K562 (cell line): ENCODE data around the gene UGT1A6. TPM values are rescaled to one million over a fixed set of nuclear protein-coding genes. Genes with fewer than 3 reads are reported as not detected.

Experiments used
- ATAC-seq: fragments of 200-7000 bp; cut with Tn5 transposase; 3 replicates; pipeline ENCODE4 v1.9.1; 2020; ENCODE audit warnings: moderate library complexity
- BruUV-seq: library from RNA; stranded (reverse); fragments of 400-500 nt; replicated peaks from 2 replicates; lab custom pipeline; 2021; lab: Mats Ljungman, UMichigan
- CTCF ChIA-PET: fragments of 300-600 bp; formaldehyde crosslinking; extraction: SDS; loops from one replicate; lab custom pipeline; 2021; ENCODE audit warnings: low intra/inter-chr PET ratio; lab: Yijun Ruan, JAX
- POLR2A ChIA-PET: fragments of 300-600, 350-650 bp; sonication (Branson Sonifier 250); formaldehyde crosslinking; extraction: SDS; loops from one replicate; lab custom pipeline; 2021; ENCODE audit warnings: antibody characterized with exemption, inconsistent platforms; lab: Yijun Ruan, JAX
- DNase-seq, 4 experiments: peaks; one replicate each; pipeline versions ENCODE4 v3.0.0 to v3.0.0-alpha.2; 2011 to 2018; ENCODE audit warnings: low spot score in 3 of 4, mixed read lengths in 3 of 4; ENCODE audit errors: extremely low read depth in 1 of 4
- FAIRE-seq: peaks from 2 replicates; lab custom pipeline; 2011; peaks lifted over from hg19 to GRCh38; lab: Jason Lieb, UNC
- H2AFZ ChIP-seq: 2 replicates; pipeline ENCODE4 v1.6.0; 2011; ENCODE audit warnings: low read depth, low read length, control low read depth, inconsistent platforms
- H3K27ac ChIP-seq: fragments of 200-600 bp; 3 replicates; pipeline ENCODE4 v1.8.0; 2011; ENCODE audit warnings: low read depth, mild to moderate bottlenecking, control low read depth, inconsistent platforms, low read length, moderate library complexity, mixed read lengths; ENCODE audit errors: extremely low read depth
- H3K27me3 ChIP-seq, 2 experiments: fragments of 300-600 bp in 1 of 2; 2 replicates in 1 of 2; 3 replicates in 1 of 2; pipeline versions ENCODE4 v1.6.0 to v1.8.0; 2011; ENCODE audit warnings: inconsistent platforms in 2 of 2, low read length in 2 of 2, mild to moderate bottlenecking in 1 of 2, mixed read lengths in 1 of 2, moderate library complexity in 1 of 2; ENCODE audit not compliant: control insufficient read depth in 2 of 2, insufficient read depth in 2 of 2
- H3K36me3 ChIP-seq: fragments of 300-600 bp; 3 replicates; pipeline ENCODE4 v1.8.0; 2011; ENCODE audit warnings: mild to moderate bottlenecking, low read length, inconsistent platforms; ENCODE audit not compliant: control insufficient read depth, insufficient read depth
- H3K4me1 ChIP-seq, 2 experiments: fragments of 200-600 bp in 1 of 2; replicated peaks in 1 of 2; 2 replicates in 1 of 2; 3 replicates in 1 of 2; pipeline versions ENCODE4 v1.5.1 to v1.8.0; 2011; ENCODE audit warnings: inconsistent platforms in 2 of 2, low read length in 2 of 2, mild to moderate bottlenecking in 1 of 2, mixed read lengths in 1 of 2, moderate library complexity in 1 of 2; ENCODE audit not compliant: control insufficient read depth in 2 of 2, insufficient read depth in 2 of 2
- H3K4me2 ChIP-seq: 2 replicates; pipeline ENCODE4 v1.6.1; 2011; ENCODE audit warnings: low read length, control low read depth, inconsistent platforms, mixed read lengths; ENCODE audit not compliant: insufficient read depth
- H3K4me3 ChIP-seq: fragments of 200-600 bp; sonication (generic), shearing (Covaris generic); 2 replicates; pipeline ENCODE4 v1.5.1; 2016; ENCODE audit warnings: control low read depth, inconsistent platforms
- H3K79me2 ChIP-seq: fragments of 200-600 bp; 3 replicates; pipeline ENCODE4 v1.8.0; 2011; ENCODE audit warnings: low read length, inconsistent platforms; ENCODE audit not compliant: control insufficient read depth, insufficient read depth
- H3K9ac ChIP-seq, 2 experiments: 2 replicates each; pipeline versions ENCODE4 v1.6.0 to v1.6.1; 2011; ENCODE audit warnings: low read depth in 2 of 2, low read length in 2 of 2, control low read depth in 1 of 2, inconsistent platforms in 1 of 2, mild to moderate bottlenecking in 1 of 2, mixed read lengths in 1 of 2; ENCODE audit not compliant: insufficient read depth in 1 of 2
- H3K9me1 ChIP-seq: one replicate; pipeline ENCODE4 v1.6.0; 2011; ENCODE audit warnings: inconsistent platforms, mild to moderate bottlenecking, low read length, moderate library complexity; ENCODE audit not compliant: control insufficient read depth, insufficient read depth
- H3K9me3 ChIP-seq: replicated peaks from 2 replicates; pipeline ENCODE4 v1.5.1; 2011; ENCODE audit warnings: low read depth, low read length, inconsistent platforms; ENCODE audit not compliant: control insufficient read depth, insufficient read depth
- H4K20me1 ChIP-seq: replicated peaks from 2 replicates; pipeline ENCODE4 v1.6.1; 2011; ENCODE audit warnings: low read length, inconsistent platforms, mixed read lengths; ENCODE audit not compliant: control insufficient read depth, insufficient read depth
- GABPB2 ChIP-seq: fragments of 250-450 bp; sonication (Bioruptor Pico); conservative IDR thresholded peaks from 2 replicates; pipeline ENCODE4 v1.5.1; 2021; ENCODE audit warnings: mild to moderate bottlenecking
- HDAC8 ChIP-seq: fragments of 450-650 bp; IDR thresholded peaks from 2 replicates; pipeline ENCODE4 v1.6.1; 2016; ENCODE audit warnings: mild to moderate bottlenecking, missing genetic modification characterization, moderate library complexity, missing compliant biosample characterization
- HLTF ChIP-seq: fragments of 450-650 bp; IDR thresholded peaks from 2 replicates; pipeline ENCODE4 v1.6.1; 2016
- HNRNPK ChIP-seq: fragments of 200-400 bp; formaldehyde crosslinking; IDR thresholded peaks from one replicate; pipeline ENCODE4 v1.6.1; 2018; ENCODE audit warnings: mild to moderate bottlenecking, low read depth, low read length; ENCODE audit not compliant: poor library complexity, severe bottlenecking
- NFIX ChIP-seq: fragments of 250-450 bp; sonication (Bioruptor Pico); IDR thresholded peaks from 2 replicates; pipeline ENCODE4 v1.4.0; 2020; ENCODE audit warnings: low read depth, mild to moderate bottlenecking, moderate library complexity
- PRPF4 ChIP-seq: fragments of 200-400 bp; formaldehyde crosslinking; IDR thresholded peaks from one replicate; pipeline ENCODE4 v1.6.1; 2017; ENCODE audit warnings: low read length, low read depth, mild to moderate bottlenecking; ENCODE audit not compliant: insufficient read depth, poor library complexity, severe bottlenecking
- TBP ChIP-seq: optimal IDR thresholded peaks from 2 replicates; pipeline ENCODE3; 2011; ENCODE audit warnings: low read depth, low read length, improper control_type of control experiment
- TEAD1 ChIP-seq, 2 experiments: fragments of 450-650 bp in 1 of 2; sonication (generic) in 1 of 2; formaldehyde crosslinking; IDR thresholded peaks; 2 replicates each; pipeline versions ENCODE4 v1.4.0 to v1.8.0; 2020 to 2022; ENCODE audit warnings: mild to moderate bottlenecking in 2 of 2, missing genetic modification reagents in 1 of 2
- ZEB2 ChIP-seq: fragments of 450-650 bp; IDR thresholded peaks from 2 replicates; pipeline ENCODE4 v1.6.1; 2016
- WGBS: fragments of 100-300 bp; shearing (Covaris generic); methylation state at CpG from one replicate; pipeline ENCODE4 v1.1.6; 2016; ENCODE audit warnings: low coverage, mixed read lengths; ENCODE audit not compliant: insufficient coverage; ENCODE audit errors: missing lambda C conversion rate; 5-methylcytosine and 5-hydroxymethylcytosine counted together
- in situ Hi-C: fragments of 300-500 bp; cut with MboI; formaldehyde crosslinking; loops from 4 replicates; pipeline ENCODE4 v1.15.0; 2018; ENCODE audit warnings: inconsistent platforms, mixed read lengths
- intact Hi-C: fragments of 100-400 bp; cut with micrococcal nuclease; formaldehyde crosslinking; loops from 2 replicates; pipeline ENCODE4 v1.14.2; 2022
- polyA plus RNA-seq, 8 experiments: library from polyadenylated mRNA; depleted of rRNA in 4 of 8; stranded (reverse) in 5 of 8; unstranded in 3 of 8; fragments of >200 nt; fragmentation: Nextera tagmentation in 2 of 8; fragmentation: Illumina TruSeq in 1 of 8; extraction: Ambion mirVana in 2 of 8; extraction: Trizol in 1 of 8; gene quantifications; 2 replicates each; pipeline versions ENCODE4 v1.2.1 to v1.2.3, GENCODE V29; 2011 to 2014; ENCODE audit warnings: inconsistent platforms in 1 of 8, missing spikeins in 1 of 8
- total RNA-seq, 7 experiments: library from RNA; depleted of rRNA in 6 of 7; stranded (reverse); fragments of >200 nt in 6 of 7; fragmentation: Illumina TruSeq in 2 of 7; extraction: Trizol in 2 of 7; gene quantifications; 2 replicates each; pipeline versions ENCODE4 v1.2.1 to v1.2.3, GENCODE V29; 2011 to 2021; ENCODE audit warnings: low replicate concordance in 1 of 7
- TF ChIP-seq, protein P1 (sequence below): sonication (generic); formaldehyde crosslinking; IDR thresholded peaks from 2 replicates; pipeline ENCODE4 v1.8.1; 2023; ENCODE audit warnings: mild to moderate bottlenecking, missing genetic modification reagents

UGT1A6 gene
- total and polyA plus RNA-seq, 9 of the 15 experiments (the other 6 are each of a cell fraction or from before 2014, with no cell fraction given), result not detected

DNA sequence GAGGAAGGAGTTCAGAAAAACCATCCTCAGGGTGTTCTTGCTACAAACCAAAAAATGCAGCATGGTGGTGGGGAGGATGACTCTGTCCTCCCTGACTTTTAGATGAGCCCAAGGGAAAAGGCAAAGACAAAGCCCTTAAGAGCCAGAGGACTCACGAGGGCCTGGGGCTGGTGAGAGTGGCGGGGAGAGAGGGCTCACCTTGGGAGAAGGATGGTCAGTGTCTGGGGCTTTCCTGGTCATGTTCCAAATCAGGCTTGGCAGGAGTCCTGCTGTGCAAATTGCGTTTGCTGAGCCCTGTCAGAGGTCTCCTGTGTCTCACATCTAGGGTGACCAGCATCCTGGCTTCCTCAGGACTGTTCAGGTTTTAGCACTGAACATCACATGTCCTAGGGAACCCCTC lies 72.1 kb downstream of the UGT1A6 start:
- Histone ChIP-seq H3K27me3 (peaks cover 0 to 16% of the 10 kb centered on the region in 2 experiments; a peak in 3 of 5 replicates), H3K79me2 (no peaks in the 10 kb centered on the region), H3K4me2 (no peak overlapping the region), H3K9ac (no peak overlapping the region), H3K9me3 (no peaks in the 10 kb centered on the region), H3K9me1 (no peaks in the 10 kb centered on the region), H3K27ac (no peak overlapping the region), H2AFZ (no peak overlapping the region)
- CTCF ChIA-PET, result no interaction called here
- POLR2A ChIA-PET, result no interaction called here
- no peak for DNase-seq
- intact Hi-C loops, result no loop called here
- TF ChIP-seq PRPF4 (no peak), TBP (no peak), HDAC8 (tag) (no peak), HLTF (no peak), TEAD1 (CRISPR knock-in tag; IDR thresholded peaks at IDR 0.05) (no peak), HNRNPK (no peak), ZEB2 (no peak), NFIX (CRISPR knock-in tag) (no peak), GABPB2 (CRISPR knock-in tag) (no peak)
- TF ChIP-seq, protein P1, sequence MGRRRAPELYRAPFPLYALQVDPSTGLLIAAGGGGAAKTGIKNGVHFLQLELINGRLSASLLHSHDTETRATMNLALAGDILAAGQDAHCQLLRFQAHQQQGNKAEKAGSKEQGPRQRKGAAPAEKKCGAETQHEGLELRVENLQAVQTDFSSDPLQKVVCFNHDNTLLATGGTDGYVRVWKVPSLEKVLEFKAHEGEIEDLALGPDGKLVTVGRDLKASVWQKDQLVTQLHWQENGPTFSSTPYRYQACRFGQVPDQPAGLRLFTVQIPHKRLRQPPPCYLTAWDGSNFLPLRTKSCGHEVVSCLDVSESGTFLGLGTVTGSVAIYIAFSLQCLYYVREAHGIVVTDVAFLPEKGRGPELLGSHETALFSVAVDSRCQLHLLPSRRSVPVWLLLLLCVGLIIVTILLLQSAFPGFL (CRISPR knock-in tag), result no peak
- TF ChIP-seq, all 486 proteins: peak for 0
- no peaks in the 10 kb centered on the region for H4K20me1 ChIP-seq
- in situ Hi-C loops, result no loop called here
- WGBS, result 0% methylated on average over 2 of the region's 3 CpGs
- BruUV-seq, result no TSS peak
- no peaks in the 10 kb centered on the region for H3K4me1 ChIP-seq
- FAIRE-seq (no peak), ATAC-seq (no peak)
- H3K4me3 ChIP-seq, result no peak overlapping the region
- no peaks in the 10 kb centered on the region for H3K36me3 ChIP-seq
